ENCODE data around the gene TANC1. TPM values are rescaled to one million over a fixed set of nuclear protein-coding genes. Genes with fewer than 3 reads are reported as not detected.

The TANC1 gene
- polyA plus RNA-seq, 2 of the 4 experiments (the other 2 are of a cell fraction), result 9.2 to 21.2 TPM

- CTCF ChIA-PET, result interaction anchor here (0.5 to 1.4 kb wide), 2 partner anchors 13 to 34 kb away, joined by 3 read pairs; no protein-coding TSS in a partner anchor
- no peak for FAIRE-seq
- H3K4me3 ChIP-seq, result no peak overlapping the region
- ATAC-seq, result no peak
- POLR2A ChIA-PET, result no interaction called here
- peaks cover 13% of the 10 kb centered on the region; the same call in 2 of the 3 replicates for H3K9me3 ChIP-seq
- no peak overlapping the region for H3K4me2 ChIP-seq
- TF ChIP-seq NFE2L2 (conservative IDR thresholded peaks at IDR 0.05; ENCODE audit: low read length), result no peak
- TF ChIP-seq ESRRA (IDR thresholded peaks at IDR 0.05; ENCODE audit: borderline replicate concordance, low read length), result no peak
- TF ChIP-seq MAX (IDR thresholded peaks at IDR 0.05), result no peak
- TF ChIP-seq HOXB5 (CRISPR knock-in tag; IDR thresholded peaks at IDR 0.05), result no peak
- no peak for TF ChIP-seq USF2 (IDR thresholded peaks at IDR 0.05)
- TF ChIP-seq BHLHE40 (IDR thresholded peaks at IDR 0.05; ENCODE audit: low read depth, low read length), result no peak
- no peak for TF ChIP-seq PHF8 (IDR thresholded peaks at IDR 0.05; ENCODE audit: borderline replicate concordance, low read depth)
- TF ChIP-seq HEYL (CRISPR knock-in tag; IDR thresholded peaks at IDR 0.05), result no peak
- no peak for TF ChIP-seq NPAS2 (CRISPR knock-in tag; IDR thresholded peaks at IDR 0.05; ENCODE audit: borderline replicate concordance)
- TF ChIP-seq EHMT2 (IDR thresholded peaks at IDR 0.05; ENCODE audit: low read depth), result no peak
- no peak for TF ChIP-seq EHF (CRISPR knock-in tag; IDR thresholded peaks at IDR 0.05)
- no peak for TF ChIP-seq RCOR1 (IDR thresholded peaks at IDR 0.05; ENCODE audit: low read depth, low read length)
- H3K4me1 ChIP-seq, result peaks cover 8% of the 10 kb centered on the region; the same call in 2 of the 3 replicates
- no peak overlapping the region for H3K27ac ChIP-seq
- 90% methylated on average over 1 of the region's 1 CpG for WGBS (ENCODE audit: missing lambda C conversion rate)
- DNase-seq (ENCODE audit: low read depth in 1 of 2, low spot score in 1 of 2), result no peak
Observed at GRCh38 chr2:159078443-159078842, 110.0 kb downstream of the TANC1 start.

GRCh38 chr2:159080641-159081040 is 112.2 kb downstream of the TANC1 start:
- CTCF ChIA-PET, result interaction anchor here (0.9 to 1.1 kb wide), 4 partner anchors 10 to 178 kb away, joined by 3 to 5 read pairs (median 4); no protein-coding TSS in a partner anchor
- H3K4me1 ChIP-seq, result peaks cover 5% of the 10 kb centered on the region; the same call in 2 of the 3 replicates
- WGBS (ENCODE audit: missing lambda C conversion rate), result 100% methylated on average over 3 of the region's 6 CpGs
- DNase-seq (ENCODE audit: low read depth in 1 of 2, low spot score in 1 of 2) (no peak), ATAC-seq (no peak), FAIRE-seq (no peak)
- no peak overlapping the region for H3K4me3 ChIP-seq
- no peak overlapping the region for H3K27ac ChIP-seq
- H3K9me3 ChIP-seq, result peaks cover 13% of the 10 kb centered on the region; the same call in 2 of the 3 replicates
- H3K4me2 ChIP-seq, result no peak overlapping the region
- POLR2A ChIA-PET, result no interaction called here
- TF ChIP-seq BCL3 (IDR thresholded peaks at IDR 0.05) (no peak), JUN (IDR thresholded peaks at IDR 0.05) (no peak), TFCP2L1 (CRISPR knock-in tag; IDR thresholded peaks at IDR 0.05) (no peak), HMGXB4 (CRISPR knock-in tag; IDR thresholded peaks at IDR 0.05; ENCODE audit: borderline replicate concordance) (no peak), POLR2A (IDR thresholded peaks at IDR 0.05; ENCODE audit: low read length) (no peak), RCOR1 (IDR thresholded peaks at IDR 0.05; ENCODE audit: low read depth, low read length) (no peak), KDM5A (IDR thresholded peaks at IDR 0.05) (no peak), HOXB5 (CRISPR knock-in tag; IDR thresholded peaks at IDR 0.05) (no peak), BHLHE40 (IDR thresholded peaks at IDR 0.05; ENCODE audit: low read depth, low read length) (no peak), RFX5 (IDR thresholded peaks at IDR 0.05) (no peak)

GRCh38 chr2:159082119-159082518 is 113.7 kb downstream of the TANC1 start:
- Histone ChIP-seq H3K9me3 (peaks cover 13% of the 10 kb centered on the region; the same call in 2 of the 3 replicates), H3K4me2 (no peak overlapping the region), H3K4me3 (no peak overlapping the region), H3K27ac (no peak overlapping the region), H3K4me1 (no peaks in the 10 kb centered on the region; the same call in 2 of the 3 replicates)
- WGBS (ENCODE audit: missing lambda C conversion rate), result 81% methylated on average over 4 of the region's 4 CpGs
- ChIA-PET CTCF (no interaction called here), POLR2A (no interaction called here)
- TF ChIP-seq MAFK (IDR thresholded peaks at IDR 0.05; ENCODE audit: partially characterized antibody), result peak; percentile 60
- TF ChIP-seq FOSL2 (IDR thresholded peaks at IDR 0.05), result no peak
- no peak for TF ChIP-seq FOSL2 (CRISPR knock-in tag; IDR thresholded peaks at IDR 0.05)
- DNase-seq (ENCODE audit: low read depth in 1 of 2, low spot score in 1 of 2), result no peak
- no peak for ATAC-seq
- no peak for FAIRE-seq

Measured in A549 (cell line).